HEK293 (cell line): Measurements from ENCODE around the gene ATF5.

Experiments
- CTCF ChIP-seq: fragments of 450-650 bp; formaldehyde crosslinking; IDR thresholded peaks from 2 replicates; pipeline ENCODE4 v1.5.1; 2016; ENCODE audit warnings: missing biosample characterization, missing genetic modification characterization
- KLF16 ChIP-seq: fragments of 450-650 bp; formaldehyde crosslinking; IDR thresholded peaks from 2 replicates; pipeline ENCODE4 v1.5.1; 2017; ENCODE audit warnings: missing biosample characterization, missing genetic modification characterization
- REST ChIP-seq: fragments of 450-650 bp; formaldehyde crosslinking; IDR thresholded peaks from 2 replicates; pipeline ENCODE4 v1.5.1; 2016; ENCODE audit warnings: missing biosample characterization, missing genetic modification characterization
- ZBTB10 ChIP-seq: fragments of 450-650 bp; formaldehyde crosslinking; IDR thresholded peaks from 2 replicates; pipeline ENCODE4 v1.5.1; 2016; ENCODE audit warnings: missing biosample characterization, missing genetic modification characterization
- ZNF140 ChIP-seq: fragments of 450-650 bp; formaldehyde crosslinking; IDR thresholded peaks from 2 replicates; pipeline ENCODE4 v1.5.1; 2016; ENCODE audit warnings: missing biosample characterization, missing genetic modification characterization
- ZNF24 ChIP-seq: fragments of 450-650 bp; formaldehyde crosslinking; IDR thresholded peaks from 2 replicates; pipeline ENCODE4 v1.5.1; 2016; ENCODE audit warnings: missing biosample characterization, missing genetic modification characterization
- ZNF335 ChIP-seq: fragments of 450-650 bp; formaldehyde crosslinking; conservative IDR thresholded peaks from 2 replicates; pipeline ENCODE4 v1.5.1; 2016; ENCODE audit warnings: missing biosample characterization, missing genetic modification characterization
- ZNF639 ChIP-seq: fragments of 450-650 bp; formaldehyde crosslinking; IDR thresholded peaks from 2 replicates; pipeline ENCODE4 v1.5.1; 2016; ENCODE audit warnings: missing biosample characterization, missing genetic modification characterization

- TF ChIP-seq ZNF140 (tag by site-specific recombination) (no peak), KLF16 (tag by site-specific recombination) (no peak), ZBTB10 (no peak), CTCF (tag by site-specific recombination) (no peak), REST (no peak), ZNF639 (tag by site-specific recombination) (no peak), ZNF24 (tag by site-specific recombination) (no peak), ZNF335 (tag by site-specific recombination) (no peak)
Measured at GRCh38 chr19:49925486-49925885, 3.5 kb upstream of the ATF5 start.
